HG03097 (cell line): ENCODE results near the gene ZBED1.
"Not testable (repeated sequence)": the region's sequence is repeated elsewhere in the genome, so short reads cannot be mapped to it uniquely, and the experiment has no call there.

Experiments used
- ATAC-seq: cut with Tn5 transposase; IDR thresholded peaks from one replicate; pipeline ENCODE4 v1.9.1; 2021; ENCODE audit not compliant: unreplicated experiment, low FRiP score

ZBED1 gene

DNA sequence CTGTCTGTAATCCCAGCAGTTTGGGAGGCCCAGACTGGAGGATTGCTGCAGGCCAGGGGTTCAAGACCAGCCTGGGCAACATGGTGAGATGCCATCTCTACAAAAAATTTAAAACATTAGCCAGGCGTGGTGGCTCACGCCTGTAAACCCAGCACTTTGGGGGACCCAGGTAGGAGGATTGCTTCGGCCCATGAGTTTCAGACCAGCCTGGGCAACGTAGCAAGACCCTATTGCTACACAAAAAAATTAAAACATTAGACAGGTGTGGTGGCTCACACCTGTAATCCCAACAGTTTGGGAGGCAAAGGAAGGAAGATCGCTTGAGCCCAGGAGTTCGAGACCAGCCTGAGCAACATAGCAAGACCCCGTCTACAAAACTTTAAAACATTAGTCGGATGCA is 1.3 kb downstream of the ZBED1 start:
- ATAC-seq, result no peak

DNA sequence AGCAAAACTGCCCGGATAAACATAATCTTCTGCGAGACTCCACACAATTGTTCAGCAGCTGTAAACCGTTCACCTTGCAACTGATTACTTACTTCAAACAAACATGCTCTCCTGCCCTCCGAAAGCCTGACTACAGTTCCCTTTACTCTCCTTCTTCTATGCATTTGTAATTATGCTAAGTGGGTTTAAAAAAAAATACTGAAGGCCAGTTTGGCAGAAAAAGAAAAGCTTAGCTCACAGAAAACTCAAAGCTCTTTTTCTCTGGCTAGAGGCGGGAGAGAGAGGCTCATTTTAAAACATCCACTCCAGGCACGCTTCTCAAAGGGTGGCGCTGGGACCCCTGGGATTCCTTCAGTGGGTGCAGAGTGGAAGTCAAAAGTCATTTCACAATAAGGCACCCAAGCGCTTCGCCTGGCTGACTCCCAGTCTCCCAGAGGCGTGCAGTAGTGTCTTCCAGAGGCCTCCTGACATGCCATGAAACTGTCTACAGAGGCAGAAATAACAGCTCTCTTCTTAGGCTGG is 1.9 kb downstream of the ZBED1 start:
- no peak for ATAC-seq

DNA sequence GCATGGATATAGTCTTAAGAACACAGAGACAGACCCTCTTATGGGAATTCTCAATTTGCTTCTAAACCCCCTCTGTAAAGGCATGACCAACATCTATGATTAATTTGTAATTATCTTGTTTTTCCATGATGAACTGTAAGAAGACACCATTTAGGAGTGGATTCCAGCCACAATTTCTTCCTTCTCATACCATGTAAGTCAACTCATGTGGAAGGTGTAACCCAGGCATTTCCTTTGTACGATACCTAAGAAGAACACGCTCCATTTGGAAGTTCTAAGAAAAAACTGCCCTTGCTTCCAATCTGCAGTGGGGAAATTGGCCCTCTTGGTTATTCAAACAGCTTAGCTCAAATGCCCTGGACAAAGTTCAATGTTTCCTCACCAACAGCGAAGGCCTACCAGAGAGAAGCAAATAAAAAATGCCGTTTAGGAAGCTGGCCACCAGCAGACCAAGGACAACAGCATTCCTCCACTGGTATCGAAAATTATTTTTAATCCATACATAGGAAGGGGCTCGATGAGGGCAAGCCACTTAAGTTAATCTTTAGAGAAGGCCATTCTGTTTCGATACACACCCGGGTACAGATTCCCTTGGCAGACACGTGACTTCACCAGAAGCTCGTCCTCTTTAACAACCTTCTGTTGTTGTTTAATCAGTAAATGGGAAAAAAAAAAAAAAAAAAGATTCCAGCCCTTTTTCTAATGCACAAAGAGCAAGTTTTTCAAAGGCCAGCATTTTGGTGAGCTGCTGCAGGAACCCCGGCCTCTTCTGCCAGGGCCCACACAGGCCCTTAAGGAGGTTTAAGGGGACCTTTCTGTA is 2.6 kb downstream of the ZBED1 start:
- no peak for ATAC-seq

DNA sequence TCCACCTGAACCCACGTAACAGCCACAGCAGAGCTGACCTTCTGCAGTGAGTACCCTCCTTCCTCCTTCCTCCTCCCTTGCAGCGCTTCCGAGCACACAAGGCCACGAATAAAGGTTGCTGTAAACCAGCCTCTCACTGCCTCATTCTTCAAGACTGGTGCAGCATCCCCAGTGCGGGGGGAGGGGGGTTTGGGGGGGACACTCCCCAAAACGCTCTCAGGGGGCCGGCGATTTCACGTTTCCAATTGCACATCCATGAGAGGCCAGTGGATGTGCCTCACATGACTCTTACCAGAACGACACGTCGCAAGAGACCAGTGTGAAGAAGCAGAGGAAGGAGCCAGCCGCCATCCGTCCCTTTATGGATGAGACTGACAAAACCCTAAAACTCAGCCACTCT is 5.2 kb downstream of the ZBED1 start:
- ATAC-seq, result no peak

DNA sequence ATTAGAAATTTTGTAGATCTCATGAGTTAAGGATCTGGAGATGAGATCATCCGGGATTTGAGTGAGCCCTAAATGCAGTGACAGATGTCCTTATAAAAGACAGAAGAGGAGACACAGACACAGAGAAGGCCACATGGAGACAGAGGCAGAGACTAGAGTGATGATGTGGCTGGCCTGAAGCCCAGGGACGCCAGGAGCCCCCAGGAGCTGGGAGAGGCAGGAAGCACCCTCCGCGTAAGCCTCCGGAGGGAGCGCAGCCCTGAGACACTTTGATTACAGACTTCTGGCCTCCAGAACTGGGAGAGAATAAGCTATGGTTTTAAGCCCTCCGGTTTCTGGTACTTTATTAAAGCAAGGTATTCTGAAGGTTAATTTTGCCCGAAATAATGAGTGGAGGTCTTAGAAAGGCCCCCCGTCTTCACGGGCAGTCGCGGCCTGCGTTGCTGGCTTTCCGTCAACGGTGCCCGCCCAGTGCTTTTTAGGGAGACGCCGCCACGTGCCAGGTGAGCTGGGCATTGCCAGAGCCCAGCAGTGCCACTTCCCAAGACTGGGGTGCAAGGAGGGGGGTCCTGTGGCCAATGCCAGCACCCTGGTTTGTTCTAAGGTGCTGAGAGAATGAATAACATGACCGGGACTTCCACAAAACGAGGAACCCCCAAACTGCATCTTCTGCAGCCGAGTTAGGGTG is 8.1 kb downstream of the ZBED1 start:
- no peak for ATAC-seq

DNA sequence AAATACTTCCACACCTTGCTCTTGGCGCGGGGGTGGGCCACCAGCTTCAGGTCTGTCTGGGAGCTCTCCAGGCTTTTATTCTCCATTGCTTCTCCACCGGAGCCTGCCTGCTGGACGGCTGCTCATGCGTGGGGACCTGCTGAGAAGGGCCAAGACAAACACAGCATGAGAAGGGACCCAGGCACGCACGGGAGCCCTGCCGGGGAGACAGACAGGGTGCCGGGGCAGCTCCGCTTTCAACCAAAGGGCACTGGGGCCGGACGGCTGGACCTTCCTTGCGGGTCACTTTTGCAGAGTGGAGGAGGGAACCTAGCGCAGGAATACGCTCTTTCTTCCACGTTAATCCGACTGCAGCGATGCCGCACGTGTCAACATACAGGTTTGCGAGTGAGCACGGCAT is 10.1 kb downstream of the ZBED1 start:
- no peak for ATAC-seq

DNA sequence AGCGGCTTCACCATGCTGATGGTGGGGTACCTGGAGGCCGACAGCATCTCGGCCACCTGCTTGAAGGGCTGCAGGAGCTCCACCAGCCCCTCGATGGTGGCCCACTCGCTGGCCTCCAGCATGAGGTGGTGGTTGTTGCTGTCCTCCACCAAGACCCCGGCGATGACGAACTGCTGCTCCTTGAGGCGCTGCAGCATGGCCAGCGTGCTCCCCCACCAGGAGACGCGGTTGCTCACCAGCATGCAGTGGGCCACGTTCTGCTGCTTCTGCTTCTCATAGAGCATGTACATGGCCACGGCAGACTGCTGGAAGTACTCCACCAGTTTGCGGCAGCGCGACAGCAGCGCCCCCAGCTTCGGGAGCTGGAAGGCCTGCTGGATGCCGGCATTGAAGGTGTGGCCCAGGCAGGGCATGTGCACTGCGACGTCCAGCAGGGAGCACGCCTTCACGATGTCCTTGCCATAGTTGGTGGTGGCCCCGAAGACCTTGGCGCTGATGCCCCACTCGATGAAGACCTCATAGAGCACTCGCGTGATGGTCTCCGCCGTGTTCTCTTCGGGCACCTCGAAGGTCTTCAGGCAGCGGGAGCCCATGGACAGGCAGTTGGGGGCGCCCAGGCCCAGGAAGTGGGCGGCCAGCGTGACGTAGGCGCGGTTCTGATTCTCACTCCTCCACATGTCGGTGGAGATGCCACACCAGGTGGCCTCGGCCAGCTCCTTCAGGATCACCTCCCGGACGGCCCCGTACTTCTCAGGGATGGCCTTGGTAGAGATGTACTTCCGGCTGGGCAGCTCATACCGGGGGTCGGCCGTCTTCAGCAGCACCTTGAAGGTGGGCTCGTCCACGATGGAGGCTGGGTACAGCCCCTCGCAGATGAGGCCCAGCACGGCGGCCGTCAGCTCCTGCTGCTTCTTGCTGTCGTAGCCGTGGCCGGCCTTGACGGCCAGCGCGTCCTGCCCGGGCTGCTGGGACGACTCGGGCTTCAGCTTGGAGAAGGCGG is 11.0 kb downstream of the ZBED1 start:
- no peak for ATAC-seq

DNA sequence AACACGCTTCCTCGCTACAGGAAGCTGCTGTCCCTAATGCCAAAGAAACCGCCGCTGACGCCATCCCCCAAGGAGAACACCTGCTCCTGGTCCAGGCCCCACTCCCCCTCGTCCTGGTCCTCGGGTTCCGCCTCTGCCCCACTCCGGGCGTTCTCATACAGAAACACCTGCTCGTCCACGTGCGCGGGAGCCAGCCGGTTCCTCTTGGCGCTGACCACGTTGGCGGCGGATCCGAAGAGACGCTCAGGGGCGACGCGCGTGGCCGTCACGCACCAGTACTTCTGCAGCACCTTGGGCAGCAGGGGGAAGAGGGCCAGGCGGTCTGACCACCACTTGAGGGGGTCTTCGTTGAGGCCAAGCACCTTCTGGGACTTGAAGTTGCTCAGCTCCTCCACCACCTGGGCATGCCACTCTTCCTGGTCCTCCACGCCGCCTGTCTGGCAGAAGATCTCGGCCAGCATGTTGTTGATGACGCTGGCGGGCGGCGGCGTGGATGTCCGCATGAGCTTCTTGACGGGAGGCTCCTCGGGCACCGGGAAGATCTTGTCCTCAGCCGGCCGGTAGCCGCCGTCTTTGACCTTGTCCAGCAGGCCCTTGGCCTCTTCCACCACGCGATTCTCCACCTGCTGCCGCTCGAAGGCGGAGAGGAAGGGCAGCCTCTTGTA is 12.0 kb downstream of the ZBED1 start:
- ATAC-seq, result no peak

DNA sequence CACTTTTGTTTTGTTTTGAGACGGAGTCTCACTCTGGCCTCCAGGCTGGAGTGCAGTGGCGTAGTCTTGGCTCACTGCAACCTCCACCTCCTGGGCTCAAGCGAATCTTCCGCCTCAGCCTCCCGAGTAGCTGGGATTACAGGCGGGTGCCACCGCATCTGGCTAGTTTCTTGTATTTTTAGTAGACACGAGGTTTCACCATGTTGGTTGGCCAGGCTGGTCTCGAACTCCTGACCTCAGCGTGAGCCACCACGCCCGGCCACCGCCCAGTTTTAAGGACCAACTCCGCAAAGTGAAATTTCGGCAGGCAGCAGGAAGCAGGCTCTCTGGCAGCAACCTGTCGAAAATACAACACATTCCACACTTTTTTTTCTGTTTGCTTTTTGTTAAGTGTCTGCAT is 13.4 kb downstream of the ZBED1 start:
- no peak for ATAC-seq

DNA sequence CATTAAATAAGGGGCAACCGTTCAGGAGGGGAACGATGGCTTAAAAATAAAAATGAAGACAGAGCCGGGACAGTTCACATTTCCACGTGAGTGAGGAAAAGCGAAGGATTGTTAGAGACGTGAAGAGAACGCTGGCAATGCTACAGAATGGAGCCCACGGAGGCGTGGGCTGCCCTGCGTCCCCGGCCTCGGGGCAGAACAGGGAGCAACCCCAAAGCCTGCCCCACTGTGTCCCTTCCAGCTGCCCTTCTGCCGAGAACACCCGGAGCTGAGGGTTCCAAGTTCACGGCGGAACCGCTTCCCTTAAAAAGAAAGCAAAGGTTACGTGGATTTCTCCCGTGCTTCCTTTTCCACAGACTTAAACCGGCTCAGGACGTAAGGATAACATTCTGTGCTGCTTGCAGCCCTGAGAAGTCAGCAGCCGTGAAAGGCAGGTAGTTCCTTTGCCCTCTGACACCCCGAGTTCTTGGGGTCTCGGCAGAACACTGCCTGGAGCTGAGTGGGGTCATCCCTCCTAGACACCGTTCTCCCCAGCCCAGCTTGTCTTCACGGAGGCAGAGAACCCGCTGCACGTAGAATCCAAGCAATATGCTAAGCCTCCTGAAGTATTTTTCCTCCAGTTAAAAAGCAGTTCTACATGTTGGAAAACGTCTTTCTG is 14.2 kb downstream of the ZBED1 start:
- ATAC-seq, result no peak

DNA sequence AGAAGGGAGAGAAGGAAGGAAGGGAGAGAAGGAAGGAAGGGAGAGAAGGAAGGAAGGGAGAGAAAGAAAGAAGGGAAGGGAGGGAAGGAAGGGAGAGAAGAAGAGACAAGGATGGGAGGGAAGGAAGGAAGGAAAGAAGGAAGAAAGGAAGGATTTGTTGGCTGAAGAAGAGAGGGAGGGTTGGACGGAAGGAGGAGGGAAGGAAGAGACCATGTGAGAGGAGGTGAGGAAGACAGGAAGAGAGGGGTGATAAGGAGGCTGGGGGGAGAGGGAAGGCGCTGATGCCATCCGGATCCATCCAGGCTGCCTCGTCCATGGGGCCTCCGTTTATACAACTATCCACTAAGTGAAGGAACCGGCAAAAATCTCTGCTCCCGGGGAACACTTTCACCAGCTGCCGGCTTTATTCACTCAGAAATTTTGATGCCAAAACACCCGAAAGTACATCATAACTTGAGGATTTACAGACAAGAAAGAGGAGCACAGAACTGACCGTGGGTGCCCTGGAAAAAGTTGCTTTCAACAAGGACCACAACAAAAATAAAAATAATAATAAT is 14.9 kb downstream of the ZBED1 start:
- no peak for ATAC-seq

DNA sequence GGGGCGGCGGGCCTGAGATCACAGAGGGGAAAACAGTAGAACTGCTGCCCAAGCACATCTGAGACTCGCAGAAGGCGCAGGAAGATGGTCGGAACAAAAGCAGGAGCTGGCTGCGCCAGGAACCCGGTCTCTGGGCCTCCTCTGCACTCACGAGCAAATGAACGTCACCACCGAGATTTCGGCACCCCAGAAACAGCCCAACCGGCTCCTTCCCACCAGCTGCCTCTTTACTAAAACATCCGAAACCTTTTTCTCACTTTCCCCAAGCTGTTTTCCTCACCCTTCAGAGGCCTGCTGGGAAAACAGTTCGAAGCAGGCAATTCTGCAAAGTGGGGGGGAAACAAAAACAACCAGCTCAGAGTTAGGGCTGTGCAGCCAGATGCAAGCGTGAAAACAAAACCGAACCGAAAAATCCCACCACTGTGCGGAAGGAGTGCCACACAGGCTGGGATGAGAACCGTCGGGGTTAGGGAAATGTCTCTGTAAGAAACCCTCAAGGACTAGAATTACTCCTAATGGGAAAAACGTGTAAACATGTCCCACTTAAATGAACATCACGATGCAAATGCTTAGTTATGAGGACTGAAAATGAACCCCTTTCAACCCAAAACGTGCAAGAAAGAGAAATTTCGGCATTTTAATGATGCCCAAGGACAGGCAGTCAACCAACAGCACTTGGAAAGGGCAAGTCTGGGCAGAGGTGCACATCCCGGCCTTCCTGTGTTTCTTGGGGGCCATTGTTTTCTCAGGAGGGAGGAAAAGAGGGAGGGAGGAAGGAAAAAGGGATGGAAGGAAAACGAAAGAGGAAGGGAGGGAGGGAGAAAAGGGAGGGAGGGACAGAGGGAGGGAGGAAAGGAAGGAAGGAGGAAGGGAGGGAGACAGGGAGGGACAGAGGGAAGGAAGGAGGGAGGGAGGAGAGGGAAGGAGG is 15.8 kb downstream of the ZBED1 start:
- no peak for ATAC-seq

DNA sequence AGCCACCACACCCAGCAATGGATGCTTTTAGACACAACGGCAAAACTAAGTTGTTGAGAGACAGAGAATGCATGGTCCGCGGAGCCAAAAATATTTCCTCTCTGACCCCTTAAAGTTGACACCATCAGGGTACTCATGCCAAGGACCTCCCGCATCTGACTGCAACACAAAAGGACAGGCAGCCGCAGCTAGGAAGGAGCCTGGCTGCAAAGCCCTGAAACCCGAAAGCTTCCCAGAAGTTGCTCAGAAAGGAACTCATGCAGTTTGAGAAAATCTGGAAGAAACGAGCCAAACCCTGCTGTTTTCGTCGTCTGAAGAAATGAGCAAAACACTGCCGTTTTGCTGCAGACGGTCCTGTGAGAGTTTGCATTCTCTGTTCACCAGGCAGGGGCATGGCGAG is 16.5 kb downstream of the ZBED1 start:
- ATAC-seq, result no peak

DNA sequence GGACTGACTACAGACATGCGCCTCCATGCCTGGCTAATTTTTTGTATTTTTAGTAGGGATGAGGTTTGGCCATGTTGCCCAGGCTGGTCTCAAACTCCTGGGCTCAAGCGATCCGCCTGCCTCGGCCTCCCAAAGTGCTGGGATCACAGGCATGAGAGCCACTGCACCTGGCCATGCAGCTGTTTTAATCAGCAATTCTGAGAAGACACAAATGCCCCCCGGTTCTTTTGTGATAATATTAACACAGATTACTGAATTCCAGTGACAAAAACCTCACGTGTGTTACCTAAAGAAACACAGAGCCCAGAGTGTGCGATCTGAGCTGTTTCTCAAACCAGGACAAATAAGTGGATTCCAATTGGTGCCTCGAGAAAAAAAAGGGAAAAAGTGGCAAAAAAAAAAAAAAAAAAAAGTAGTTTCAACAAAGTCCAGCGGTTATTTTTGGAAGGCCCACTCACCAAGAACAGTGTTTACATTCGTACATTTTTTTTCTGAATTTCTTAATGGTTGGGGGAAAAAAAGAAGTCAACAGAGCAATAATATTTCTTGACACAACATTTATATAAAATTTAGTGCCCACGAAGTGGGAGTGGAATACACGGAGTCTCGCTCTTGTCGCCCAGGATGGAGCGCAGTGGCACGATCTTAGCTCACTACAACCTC is 17.2 kb downstream of the ZBED1 start:
- ATAC-seq, result no peak

DNA sequence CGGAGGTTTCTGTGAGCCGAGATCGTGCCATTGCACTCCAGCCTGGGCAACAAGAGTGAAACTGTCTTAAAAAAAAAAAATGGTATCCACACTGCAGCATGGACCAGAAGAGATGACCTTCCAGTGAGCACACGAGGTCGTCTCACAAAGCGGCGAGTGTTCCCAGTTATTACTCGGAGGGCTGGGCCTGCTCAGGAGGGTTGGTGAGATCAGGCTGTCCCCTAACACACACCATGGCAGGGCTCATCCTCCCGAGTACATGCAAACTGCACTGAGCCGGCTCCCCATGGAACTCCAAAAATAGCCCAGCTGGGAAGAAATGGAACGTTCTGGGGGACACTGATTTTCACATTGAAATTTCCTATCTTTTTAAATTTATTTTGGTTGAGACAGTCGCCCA is 19.2 kb downstream of the ZBED1 start:
- not testable (repeated sequence) for ATAC-seq

DNA sequence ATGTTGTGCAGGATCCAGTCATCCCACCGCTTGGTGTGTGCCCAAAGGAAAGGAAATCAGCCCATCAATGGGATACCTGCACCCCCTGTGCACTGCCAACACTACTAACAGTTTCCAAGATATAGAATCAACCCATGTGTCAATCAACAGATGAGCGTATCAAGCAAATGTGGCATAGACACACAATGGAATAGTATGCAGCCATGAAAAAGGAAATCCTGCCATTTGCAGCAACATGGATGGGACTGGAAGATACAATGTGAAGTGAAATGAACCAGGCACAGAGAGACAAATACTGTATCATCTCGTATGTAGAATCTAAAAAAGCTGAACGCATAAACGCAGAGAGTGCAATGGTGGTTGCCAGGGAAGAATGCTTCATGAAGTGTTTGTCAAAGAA is 20.8 kb downstream of the ZBED1 start:
- not testable (repeated sequence) for ATAC-seq

DNA sequence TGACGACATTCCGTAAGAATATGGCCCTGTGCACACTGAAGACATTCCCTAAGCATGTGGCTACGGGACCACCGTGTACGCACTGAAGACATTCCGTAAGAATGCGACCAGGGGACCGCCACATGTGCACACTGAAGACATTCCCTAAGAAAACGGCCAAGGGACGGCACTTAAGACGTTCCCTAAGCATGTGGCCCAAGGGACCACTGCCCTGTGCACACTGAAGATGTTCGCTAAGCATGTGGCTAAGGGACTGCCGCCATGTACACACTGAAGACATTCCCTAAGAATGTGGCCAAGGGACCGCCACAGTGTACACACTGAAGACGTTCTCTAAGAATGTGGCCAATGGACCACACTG is 21.4 kb downstream of the ZBED1 start:
- ATAC-seq, result no peak
